Right lobe of liver (tissue), 6 donors: ENCODE results near the gene GALNT14. TPM values are rescaled to one million over a fixed set of nuclear protein-coding genes. Genes with fewer than 3 reads are reported as not detected.

ENCODE experiments used
- ATAC-seq, 4 donors: fragments of 200-7000 bp; cut with Tn5 transposase; one replicate each; pipeline ENCODE4 v1.9.1; 2020; ENCODE audit warnings: mild to moderate bottlenecking in 4 of 4, moderate library complexity in 4 of 4
- DNase-seq, 3 donors: peaks; one replicate each; pipeline ENCODE4 v3.0.0-alpha.2; 2020
- H3K27ac ChIP-seq, 3 donors: fragments of 200-600 bp; one replicate each; pipeline ENCODE4 v1.8.0; 2022
- H3K27me3 ChIP-seq, 2 donors: fragments of 200-600 bp; one replicate each; pipeline ENCODE4 v1.8.0; 2022
- H3K36me3 ChIP-seq, 4 donors: fragments of 200-600 bp; sonication (generic) in 1 of 4; one replicate each; pipeline versions ENCODE4 v1.5.1 to v1.8.0; 2017 to 2022; ENCODE audit warnings: control low read depth in 1 of 4
- H3K4me1 ChIP-seq, 4 donors: fragments of 200-600 bp; sonication (generic) in 1 of 4; one replicate each; pipeline versions ENCODE4 v1.5.1 to v1.8.0; 2017 to 2022; ENCODE audit warnings: control low read depth in 1 of 4
- H3K4me3 ChIP-seq, 3 donors: fragments of 200-600 bp; one replicate each; pipeline ENCODE4 v1.8.0; 2022
- H3K9me3 ChIP-seq, 4 donors: fragments of 200-600 bp; sonication (generic) in 1 of 4; one replicate each; pipeline versions ENCODE4 v1.5.1 to v1.8.0; 2017 to 2022; ENCODE audit warnings: control low read depth in 1 of 4
- CTCF ChIP-seq, 4 donors: fragments of 200-600 bp in 3 of 4; fragments of 450-650 bp in 1 of 4; IDR thresholded peaks; one replicate each; pipeline versions ENCODE4 v1.5.1 to v1.8.0; 2016 to 2022; ENCODE audit warnings: antibody characterized with exemption in 4 of 4, mild to moderate bottlenecking in 2 of 4
- POLR2A ChIP-seq: fragments of 450-650 bp; IDR thresholded peaks from one replicate; pipeline ENCODE4 v1.6.1; 2017; ENCODE audit warnings: antibody characterized with exemption, mild to moderate bottlenecking
- WGBS: methylation state at CpG from one replicate; pipeline ENCODE4 v1.1.6; 2018; ENCODE audit warnings: low coverage, low lambda C conversion rate; ENCODE audit not compliant: insufficient coverage; ENCODE audit errors: missing lambda C conversion rate; 5-methylcytosine and 5-hydroxymethylcytosine counted together
- intact Hi-C, 2 donors: fragments of 100-400 bp; cut with DNase I; formaldehyde crosslinking; loops; one replicate each; pipeline versions ENCODE4 v1.11.2 to v1.14.1; 2022
- total RNA-seq, 6 experiments: library from RNA; depleted of rRNA in 2 of 6; stranded (reverse); fragments of >200 nt in 2 of 6; fragmentation: NEBNext Ultra II Directional in 3 of 6; extraction: Animal tissue kit (Norgen Biotek cat#: 25700) in 3 of 6; gene quantifications; one replicate each; pipeline versions ENCODE4 v1.1.0 to v1.2.4, GENCODE V29; 2016 to 2023
- donor health status: DM: no; HTN: yes; CAD: no.
- donor health status: DM: no; HTN: no; CAD: no.
- donor health status: DM: no; HTN: no; CAD: no.
- donor health status: DM: no; HTN: yes; CAD: no.
- donor health status: DM: no; HTN: yes; CAD: no.

GALNT14 gene
- total RNA-seq, 6 experiments from 2014 or later: 0.37 to 2.8 (median 1.0) TPM

- 48% methylated on average over 8 of the region's 12 CpGs for WGBS
- Histone ChIP-seq H3K9me3 (no peaks in the 10 kb centered on the region), H3K36me3 (no peaks in the 10 kb centered on the region), H3K27ac (no peak overlapping the region), H3K4me1 (no peaks in the 10 kb centered on the region), H3K27me3 (no peaks in the 10 kb centered on the region), H3K4me3 (no peak overlapping the region)
- no peak for DNase-seq
- TF ChIP-seq POLR2A: no peak
- TF ChIP-seq CTCF (IDR thresholded peaks at IDR 0.05): no peak
- intact Hi-C loops: no loop called here
- no peak for ATAC-seq
Measured at GRCh38 chr2:31069643-31070325, 68.5 kb downstream of the GALNT14 start.

GRCh38 chr2:31067259-31067658, 71.0 kb downstream of the GALNT14 start:
- Histone ChIP-seq H3K27me3 (no peaks in the 10 kb centered on the region), H3K9me3 (no peaks in the 10 kb centered on the region), H3K36me3 (no peaks in the 10 kb centered on the region), H3K4me3 (no peak overlapping the region), H3K27ac (no peak overlapping the region), H3K4me1 (no peaks in the 10 kb centered on the region)
- ATAC-seq: peak in 1 of 4 donors; percentile 17
- DNase-seq: no peak
- intact Hi-C loops: no loop called here
- TF ChIP-seq CTCF (IDR thresholded peaks at IDR 0.05) (peak in 1 of 4 donors; percentile 4), POLR2A (no peak)
- WGBS: no CpG with 5 or more reads among the region's 8 CpGs

GRCh38 chr2:31066551-31066950, 71.7 kb downstream of the GALNT14 start:
- H3K27ac ChIP-seq: no peak overlapping the region
- 68% methylated on average over 3 of the region's 6 CpGs for WGBS
- TF ChIP-seq CTCF (IDR thresholded peaks at IDR 0.05) (no peak), POLR2A (no peak)
- H3K36me3 ChIP-seq: no peaks in the 10 kb centered on the region
- no peaks in the 10 kb centered on the region for H3K9me3 ChIP-seq
- H3K4me1 ChIP-seq: no peaks in the 10 kb centered on the region
- no peaks in the 10 kb centered on the region for H3K27me3 ChIP-seq
- no peak overlapping the region for H3K4me3 ChIP-seq
- intact Hi-C loops: no loop called here
- DNase-seq (no peak), ATAC-seq (peak in 1 of 4 donors; percentile 21)

DNA sequence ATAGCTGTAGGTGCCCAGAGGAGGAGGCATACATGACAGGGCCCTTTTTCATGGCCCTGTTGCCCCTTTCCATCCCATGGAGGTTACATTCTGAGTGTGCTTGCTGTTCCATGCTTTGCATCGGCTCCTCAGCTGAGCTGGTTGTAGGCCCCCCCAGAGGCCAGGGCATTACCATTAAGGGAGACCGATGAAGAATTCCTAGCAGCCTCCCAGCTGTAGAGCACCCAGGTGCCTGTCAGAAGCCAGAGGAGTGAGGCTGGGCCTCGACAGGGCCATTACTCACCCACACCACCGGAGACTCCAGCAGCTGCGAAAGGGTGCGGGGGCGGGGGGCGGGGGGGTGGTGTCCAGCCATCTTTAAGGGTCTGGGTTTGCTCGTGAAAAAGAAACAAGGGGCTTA, 72.2 kb downstream of the GALNT14 start:
- Histone ChIP-seq H3K9me3 (no peaks in the 10 kb centered on the region), H3K4me3 (no peak overlapping the region), H3K27me3 (no peaks in the 10 kb centered on the region), H3K4me1 (no peaks in the 10 kb centered on the region), H3K36me3 (no peaks in the 10 kb centered on the region), H3K27ac (no peak overlapping the region)
- no peak for TF ChIP-seq POLR2A
- TF ChIP-seq CTCF (IDR thresholded peaks at IDR 0.05): no peak
- WGBS: 57% methylated on average over 4 of the region's 9 CpGs
- DNase-seq: no peak
- ATAC-seq: no peak
- intact Hi-C loops: no loop called here
